A172 (cell line): Measurements from ENCODE around the gene H6PD. TPM values are rescaled to one million over a fixed set of nuclear protein-coding genes. Genes with fewer than 3 reads are reported as not detected.

Experiments
- DNase-seq: peaks from one replicate; pipeline ENCODE4 v3.0.0-alpha.2; 2015; ENCODE audit warnings: low spot score
- total RNA-seq: library from RNA; depleted of rRNA; stranded (reverse); fragments of >200 nt; shearing (Covaris generic); gene quantifications from 2 replicates; pipeline ENCODE4 v1.2.3, GENCODE V29; 2014; rRNA removed

The H6PD gene
- total RNA-seq, 1 experiment from 2014 or later = 10.2 TPM

GRCh38 chr1:9317072-9317471 is 82.5 kb downstream of the H6PD start:
- no peak for DNase-seq

- DNase-seq = peak; percentile 68
These were observed 83.2 kb downstream of the H6PD start for GRCh38 chr1:9317591-9318417.

GRCh38 chr1:9319208-9319788 is 84.7 kb downstream of the H6PD start:
- no peak for DNase-seq

GRCh38 chr1:9319789-9320519 is 85.4 kb downstream of the H6PD start:
- DNase-seq = no peak

Other genes starting within 250 kb of the H6PD start
- gene SLC2A7, start 208.4 kb upstream of the H6PD start, total RNA-seq = not detected in 2 replicates
- gene SLC2A5, start 165.1 kb upstream of the H6PD start, total RNA-seq = not detected in 2 replicates
- gene GPR157, start 105.7 kb upstream of the H6PD start, total RNA-seq = 2.3 and 4.2 TPM in 2 replicates
- gene SPSB1, start 58.1 kb downstream of the H6PD start, total RNA-seq = 8.7 and 15.0 TPM in 2 replicates